GM18499 (cell line): ENCODE data around the gene CFAP65.

Source experiments
- ATAC-seq: cut with Tn5 transposase; IDR thresholded peaks from one replicate; pipeline ENCODE4 v1.9.1; 2021; ENCODE audit warnings: moderate number of reproducible peaks; ENCODE audit not compliant: insufficient read depth, unreplicated experiment

CFAP65 gene

GRCh38 chr2:218953366-218953954 is 87.9 kb downstream of the CFAP65 start:
- ATAC-seq = no peak
